Ishikawa (cell line): ENCODE data around the gene MAGEB17.

ENCODE experiments used
- CREB1 ChIP-seq: IDR thresholded peaks from 2 replicates; pipeline ENCODE4 v1.6.1; 2012; ENCODE audit warnings: low read depth
- EP300 ChIP-seq: IDR thresholded peaks from 2 replicates; pipeline ENCODE4 v1.6.1; 2012; ENCODE audit warnings: borderline replicate concordance
- MAX ChIP-seq: IDR thresholded peaks from 2 replicates; pipeline ENCODE4 v1.6.1; 2012
- NFIC ChIP-seq: IDR thresholded peaks from 2 replicates; pipeline ENCODE4 v1.6.1; 2012
- RAD21 ChIP-seq: IDR thresholded peaks from 2 replicates; pipeline ENCODE4 v1.6.1; 2012; ENCODE audit warnings: low read depth
- TAF1 ChIP-seq: IDR thresholded peaks from 2 replicates; pipeline ENCODE4 v1.6.1; 2012; ENCODE audit warnings: low read depth, mild to moderate bottlenecking
- TCF12 ChIP-seq: IDR thresholded peaks from 2 replicates; pipeline ENCODE4 v1.6.1; 2012; ENCODE audit warnings: low read depth
- TEAD4 ChIP-seq: IDR thresholded peaks from 2 replicates; pipeline ENCODE4 v1.6.1; 2012
- USF1 ChIP-seq: IDR thresholded peaks from 2 replicates; pipeline ENCODE4 v1.6.1; 2012
- YY1 ChIP-seq: IDR thresholded peaks from 2 replicates; pipeline ENCODE4 v1.6.1; 2012; ENCODE audit warnings: low read depth
- ZBTB7A ChIP-seq: IDR thresholded peaks from 2 replicates; pipeline ENCODE4 v1.6.1; 2012; ENCODE audit warnings: low read depth

GRCh38 chrX:16171039-16171438 lies 3.8 kb downstream of the MAGEB17 start:
- TF ChIP-seq NFIC (no peak), EP300 (no peak), TAF1 (no peak), YY1 (no peak), ZBTB7A (no peak), TEAD4 (no peak), MAX (no peak), RAD21 (no peak), TCF12 (no peak), USF1 (no peak), CREB1 (no peak)
